ENCODE data around the gene CR1.

DNA sequence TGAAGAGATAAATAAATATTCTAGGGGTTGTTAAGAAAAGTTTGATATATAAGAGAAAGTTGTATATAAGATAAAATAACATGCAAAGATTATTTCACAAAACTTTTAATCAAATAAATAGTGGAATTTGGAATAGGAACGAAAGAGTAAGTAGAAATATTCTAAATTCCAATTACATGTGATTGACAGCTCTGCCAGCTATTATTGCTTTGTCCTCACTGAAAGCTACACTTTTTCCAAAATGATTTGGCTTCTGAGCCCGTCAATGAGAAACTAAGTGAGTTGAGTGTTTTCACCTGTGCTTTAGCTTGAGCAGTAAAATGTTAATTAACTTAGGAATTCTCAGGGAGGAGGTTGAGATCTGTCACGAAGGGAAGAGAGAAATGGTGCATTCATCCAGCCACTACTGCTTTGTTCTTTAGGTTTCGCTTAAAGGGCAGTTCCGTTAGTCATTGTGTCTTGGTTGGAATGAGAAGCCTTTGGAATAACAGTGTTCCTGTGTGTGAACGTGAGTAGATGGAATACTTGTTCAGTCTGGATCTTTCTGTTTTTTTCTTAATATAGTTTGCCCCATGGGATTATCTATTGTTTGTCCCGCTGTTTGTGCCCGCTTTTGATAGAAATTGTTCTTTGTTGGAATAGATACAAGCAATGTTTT is 85.7 kb downstream of the CR1 start:
- no peak for TF ChIP-seq POLR2A (IDR thresholded peaks at IDR 0.05; ENCODE audit: low read depth, low read length)
- TF ChIP-seq, protein P1, sequence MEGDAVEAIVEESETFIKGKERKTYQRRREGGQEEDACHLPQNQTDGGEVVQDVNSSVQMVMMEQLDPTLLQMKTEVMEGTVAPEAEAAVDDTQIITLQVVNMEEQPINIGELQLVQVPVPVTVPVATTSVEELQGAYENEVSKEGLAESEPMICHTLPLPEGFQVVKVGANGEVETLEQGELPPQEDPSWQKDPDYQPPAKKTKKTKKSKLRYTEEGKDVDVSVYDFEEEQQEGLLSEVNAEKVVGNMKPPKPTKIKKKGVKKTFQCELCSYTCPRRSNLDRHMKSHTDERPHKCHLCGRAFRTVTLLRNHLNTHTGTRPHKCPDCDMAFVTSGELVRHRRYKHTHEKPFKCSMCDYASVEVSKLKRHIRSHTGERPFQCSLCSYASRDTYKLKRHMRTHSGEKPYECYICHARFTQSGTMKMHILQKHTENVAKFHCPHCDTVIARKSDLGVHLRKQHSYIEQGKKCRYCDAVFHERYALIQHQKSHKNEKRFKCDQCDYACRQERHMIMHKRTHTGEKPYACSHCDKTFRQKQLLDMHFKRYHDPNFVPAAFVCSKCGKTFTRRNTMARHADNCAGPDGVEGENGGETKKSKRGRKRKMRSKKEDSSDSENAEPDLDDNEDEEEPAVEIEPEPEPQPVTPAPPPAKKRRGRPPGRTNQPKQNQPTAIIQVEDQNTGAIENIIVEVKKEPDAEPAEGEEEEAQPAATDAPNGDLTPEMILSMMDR (IDR thresholded peaks at IDR 0.05; ENCODE audit: extremely low read depth in 1 of 2, insufficient read depth in 1 of 2, low read depth in 1 of 2, low read length in 2 of 2) = no peak
- no peak for TF ChIP-seq GATA2 (IDR thresholded peaks at IDR 0.05; ENCODE audit: insufficient read depth, insufficient read length, low read depth, low read length)
- no peak for TF ChIP-seq POLR2AphosphoS5 (IDR thresholded peaks at IDR 0.05; ENCODE audit: insufficient read depth, low read depth, low read length)
- no peak for TF ChIP-seq EZH2 (IDR thresholded peaks at IDR 0.05; ENCODE audit: borderline replicate concordance, low read depth, low read length, severe bottlenecking)
- TF ChIP-seq JUN (IDR thresholded peaks at IDR 0.05; ENCODE audit: borderline replicate concordance, insufficient read depth, insufficient read length, low read depth) = no peak
- TF ChIP-seq FOS (IDR thresholded peaks at IDR 0.05; ENCODE audit: borderline replicate concordance, insufficient read depth, low read length) = no peak
